Measurements from ENCODE around the gene NPIPB8. TPM values are rescaled to one million over a fixed set of nuclear protein-coding genes. Genes with fewer than 3 reads are reported as not detected.
A peak's percentile ranks its signal among the peaks of the same experiment; 100 is the strongest.

Gene NPIPB8
- total and polyA plus RNA-seq, 2 of the 13 experiments (the other 11 are each of a cell fraction or from before 2014, with no cell fraction given) = 0.49 to 2.3 TPM

GRCh38 chr16:28596840-28597691, 40.8 kb upstream of the NPIPB8 start, which contains the start of gene SULT1A2 (continued):
- TF ChIP-seq DNMT1 (CRISPR knock-in tag; IDR thresholded peaks at IDR 0.05) (no peak), ZBTB44 (CRISPR knock-in tag; IDR thresholded peaks at IDR 0.05) (no peak), HOXD1 (CRISPR knock-in tag; IDR thresholded peaks at IDR 0.05) (no peak), POGZ (CRISPR knock-in tag; IDR thresholded peaks at IDR 0.05) (no peak), ZNF251 (CRISPR knock-in tag; IDR thresholded peaks at IDR 0.05) (no peak), ZNF607 (CRISPR knock-in tag; IDR thresholded peaks at IDR 0.05; ENCODE audit: borderline replicate concordance) (no peak), ZNF556 (CRISPR knock-in tag; IDR thresholded peaks at IDR 0.05; ENCODE audit: borderline replicate concordance) (no peak), IRF9 (CRISPR knock-in tag; IDR thresholded peaks at IDR 0.05; ENCODE audit: borderline replicate concordance) (no peak), JDP2 (CRISPR knock-in tag; IDR thresholded peaks at IDR 0.05; ENCODE audit: borderline replicate concordance) (no peak), ZNF333 (CRISPR knock-in tag; IDR thresholded peaks at IDR 0.05; ENCODE audit: borderline replicate concordance) (no peak), PTBP1 (IDR thresholded peaks at IDR 0.05; ENCODE audit: low read depth, low read length, poor library complexity, severe bottlenecking) (no peak), ZBTB21 (CRISPR knock-in tag; IDR thresholded peaks at IDR 0.05) (no peak), ZBTB7B (CRISPR knock-in tag; IDR thresholded peaks at IDR 0.05) (peak; percentile 56; the same call in 1 of the 2 replicates), ZNF138 (CRISPR knock-in tag; IDR thresholded peaks at IDR 0.05; ENCODE audit: low read depth) (no peak), SATB2 (CRISPR knock-in tag; IDR thresholded peaks at IDR 0.05) (no peak), ZFP36L2 (CRISPR knock-in tag; IDR thresholded peaks at IDR 0.05) (no peak)
- TF ChIP-seq, protein P1, sequence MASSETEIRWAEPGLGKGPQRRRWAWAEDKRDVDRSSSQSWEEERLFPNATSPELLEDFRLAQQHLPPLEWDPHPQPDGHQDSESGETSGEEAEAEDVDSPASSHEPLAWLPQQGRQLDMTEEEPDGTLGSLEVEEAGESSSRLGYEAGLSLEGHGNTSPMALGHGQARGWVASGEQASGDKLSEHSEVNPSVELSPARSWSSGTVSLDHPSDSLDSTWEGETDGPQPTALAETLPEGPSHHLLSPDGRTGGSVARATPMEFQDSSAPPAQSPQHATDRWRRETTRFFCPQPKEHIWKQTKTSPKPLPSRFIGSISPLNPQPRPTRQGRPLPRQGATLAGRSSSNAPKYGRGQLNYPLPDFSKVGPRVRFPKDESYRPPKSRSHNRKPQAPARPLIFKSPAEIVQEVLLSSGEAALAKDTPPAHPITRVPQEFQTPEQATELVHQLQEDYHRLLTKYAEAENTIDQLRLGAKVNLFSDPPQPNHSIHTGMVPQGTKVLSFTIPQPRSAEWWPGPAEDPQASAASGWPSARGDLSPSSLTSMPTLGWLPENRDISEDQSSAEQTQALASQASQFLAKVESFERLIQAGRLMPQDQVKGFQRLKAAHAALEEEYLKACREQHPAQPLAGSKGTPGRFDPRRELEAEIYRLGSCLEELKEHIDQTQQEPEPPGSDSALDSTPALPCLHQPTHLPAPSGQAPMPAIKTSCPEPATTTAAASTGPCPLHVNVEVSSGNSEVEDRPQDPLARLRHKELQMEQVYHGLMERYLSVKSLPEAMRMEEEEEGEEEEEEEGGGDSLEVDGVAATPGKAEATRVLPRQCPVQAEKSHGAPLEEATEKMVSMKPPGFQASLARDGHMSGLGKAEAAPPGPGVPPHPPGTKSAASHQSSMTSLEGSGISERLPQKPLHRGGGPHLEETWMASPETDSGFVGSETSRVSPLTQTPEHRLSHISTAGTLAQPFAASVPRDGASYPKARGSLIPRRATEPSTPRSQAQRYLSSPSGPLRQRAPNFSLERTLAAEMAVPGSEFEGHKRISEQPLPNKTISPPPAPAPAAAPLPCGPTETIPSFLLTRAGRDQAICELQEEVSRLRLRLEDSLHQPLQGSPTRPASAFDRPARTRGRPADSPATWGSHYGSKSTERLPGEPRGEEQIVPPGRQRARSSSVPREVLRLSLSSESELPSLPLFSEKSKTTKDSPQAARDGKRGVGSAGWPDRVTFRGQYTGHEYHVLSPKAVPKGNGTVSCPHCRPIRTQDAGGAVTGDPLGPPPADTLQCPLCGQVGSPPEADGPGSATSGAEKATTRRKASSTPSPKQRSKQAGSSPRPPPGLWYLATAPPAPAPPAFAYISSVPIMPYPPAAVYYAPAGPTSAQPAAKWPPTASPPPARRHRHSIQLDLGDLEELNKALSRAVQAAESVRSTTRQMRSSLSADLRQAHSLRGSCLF (CRISPR knock-in tag; IDR thresholded peaks at IDR 0.05; ENCODE audit: borderline replicate concordance) = no peak
- TF ChIP-seq, protein P2, sequence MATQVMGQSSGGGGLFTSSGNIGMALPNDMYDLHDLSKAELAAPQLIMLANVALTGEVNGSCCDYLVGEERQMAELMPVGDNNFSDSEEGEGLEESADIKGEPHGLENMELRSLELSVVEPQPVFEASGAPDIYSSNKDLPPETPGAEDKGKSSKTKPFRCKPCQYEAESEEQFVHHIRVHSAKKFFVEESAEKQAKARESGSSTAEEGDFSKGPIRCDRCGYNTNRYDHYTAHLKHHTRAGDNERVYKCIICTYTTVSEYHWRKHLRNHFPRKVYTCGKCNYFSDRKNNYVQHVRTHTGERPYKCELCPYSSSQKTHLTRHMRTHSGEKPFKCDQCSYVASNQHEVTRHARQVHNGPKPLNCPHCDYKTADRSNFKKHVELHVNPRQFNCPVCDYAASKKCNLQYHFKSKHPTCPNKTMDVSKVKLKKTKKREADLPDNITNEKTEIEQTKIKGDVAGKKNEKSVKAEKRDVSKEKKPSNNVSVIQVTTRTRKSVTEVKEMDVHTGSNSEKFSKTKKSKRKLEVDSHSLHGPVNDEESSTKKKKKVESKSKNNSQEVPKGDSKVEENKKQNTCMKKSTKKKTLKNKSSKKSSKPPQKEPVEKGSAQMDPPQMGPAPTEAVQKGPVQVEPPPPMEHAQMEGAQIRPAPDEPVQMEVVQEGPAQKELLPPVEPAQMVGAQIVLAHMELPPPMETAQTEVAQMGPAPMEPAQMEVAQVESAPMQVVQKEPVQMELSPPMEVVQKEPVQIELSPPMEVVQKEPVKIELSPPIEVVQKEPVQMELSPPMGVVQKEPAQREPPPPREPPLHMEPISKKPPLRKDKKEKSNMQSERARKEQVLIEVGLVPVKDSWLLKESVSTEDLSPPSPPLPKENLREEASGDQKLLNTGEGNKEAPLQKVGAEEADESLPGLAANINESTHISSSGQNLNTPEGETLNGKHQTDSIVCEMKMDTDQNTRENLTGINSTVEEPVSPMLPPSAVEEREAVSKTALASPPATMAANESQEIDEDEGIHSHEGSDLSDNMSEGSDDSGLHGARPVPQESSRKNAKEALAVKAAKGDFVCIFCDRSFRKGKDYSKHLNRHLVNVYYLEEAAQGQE (IDR thresholded peaks at IDR 0.05; ENCODE audit: borderline replicate concordance in 1 of 2, low read depth in 1 of 2, low read length in 2 of 2) = no peak

Data from HepG2 (cell line).